Measurements from ENCODE around the gene NOTCH2NLA.
"Not testable (repeated sequence)": the region's sequence is repeated elsewhere in the genome, so short reads cannot be mapped to it uniquely, and the experiment has no call there.

- TF ChIP-seq CTCF (IDR thresholded peaks at IDR 0.05 in 4 of 5, conservative IDR thresholded peaks at IDR 0.05 in 1 of 5); POLR2A (IDR thresholded peaks at IDR 0.05): not testable (repeated sequence)
These were observed 37.4 kb upstream of the NOTCH2NLA start for GRCh38 chr1:146266179-146266748.

Data from gastrocnemius medialis (tissue), 4 donors.